Testis (tissue), 2 donors: ENCODE data around the gene GLCE.

Experiments
- CTCF ChIP-seq, 3 experiments: fragments of 450-650 bp in 2 of 3; fragments of 200-600 bp in 1 of 3; sonication (generic) in 1 of 3; IDR thresholded peaks; one replicate each; pipeline ENCODE4 v1.5.1; 2016 to 2019; ENCODE audit warnings: antibody characterized with exemption in 3 of 3, mild to moderate bottlenecking in 2 of 3, moderate library complexity in 1 of 3
- POLR2A ChIP-seq: fragments of 450-650 bp; IDR thresholded peaks from one replicate; pipeline ENCODE4 v1.6.1; 2017; ENCODE audit warnings: antibody characterized with exemption, mild to moderate bottlenecking, moderate library complexity

GRCh38 chr15:69153046-69153445 is 7.4 kb upstream of the GLCE start:
- no peak for TF ChIP-seq CTCF (IDR thresholded peaks at IDR 0.05)
- no peak for TF ChIP-seq POLR2A
